SKM-1 treated with dmso at 0.1 percent for 144 hours (cell line): ENCODE results near the gene CLBA1.

Source experiments
- DNase-seq: peaks from one replicate; lab custom pipeline; 2025; ENCODE audit not compliant: unreplicated experiment; lab: John Stamatoyannopoulos, UW

Gene CLBA1

GRCh38 chr14:105043641-105044040, 58.1 kb downstream of the CLBA1 start:
- peak; percentile 26 for DNase-seq
